HUES48 (cell line): ENCODE data around the gene TNMD.

Source experiments
- H3K27ac ChIP-seq: one replicate; pipeline ENCODE4 v1.7.0; 2013; ENCODE audit warnings: low read depth, low read length, inconsistent platforms
- H3K27me3 ChIP-seq: 2 replicates; pipeline ENCODE4 v1.6.1; 2013; ENCODE audit warnings: mild to moderate bottlenecking, low read length; ENCODE audit not compliant: control insufficient read depth, insufficient read depth
- H3K36me3 ChIP-seq: 2 replicates; pipeline ENCODE4 v1.6.1; 2013; ENCODE audit warnings: low read length; ENCODE audit not compliant: control insufficient read depth, insufficient read depth
- H3K4me1 ChIP-seq: 2 replicates; pipeline ENCODE4 v1.6.1; 2013; ENCODE audit warnings: mild to moderate bottlenecking, low read length; ENCODE audit not compliant: control insufficient read depth, insufficient read depth
- H3K4me3 ChIP-seq: 2 replicates; pipeline ENCODE4 v1.5.1; 2013; ENCODE audit warnings: mild to moderate bottlenecking, low read depth, low read length
- H3K9ac ChIP-seq: 2 replicates; pipeline ENCODE4 v1.6.1; 2013; ENCODE audit warnings: mild to moderate bottlenecking, low read depth, low read length, moderate library complexity
- H3K9me3 ChIP-seq: 2 replicates; pipeline ENCODE4 v1.6.1; 2013; ENCODE audit warnings: low read length; ENCODE audit not compliant: control insufficient read depth, insufficient read depth

Gene TNMD

GRCh38 chrX:100606753-100607152, 22.0 kb downstream of the TNMD start:
- Histone ChIP-seq H3K27ac (no peak overlapping the region), H3K4me1 (peaks cover 26% of the 10 kb centered on the region), H3K36me3 (no peaks in the 10 kb centered on the region), H3K9me3 (no peaks in the 10 kb centered on the region), H3K9ac (no peak overlapping the region), H3K4me3 (no peak overlapping the region), H3K27me3 (no peaks in the 10 kb centered on the region)

GRCh38 chrX:100609591-100609990, 24.9 kb downstream of the TNMD start:
- H3K27me3 ChIP-seq, result no peaks in the 10 kb centered on the region
- H3K4me1 ChIP-seq, result peaks cover 25% of the 10 kb centered on the region
- H3K9ac ChIP-seq, result no peak overlapping the region
- H3K27ac ChIP-seq, result peak overlapping the region; percentile 29
- H3K9me3 ChIP-seq, result no peaks in the 10 kb centered on the region
- peak overlapping the region; percentile 37; the same call in 1 of the 2 replicates for H3K4me3 ChIP-seq
- H3K36me3 ChIP-seq, result no peaks in the 10 kb centered on the region

DNA sequence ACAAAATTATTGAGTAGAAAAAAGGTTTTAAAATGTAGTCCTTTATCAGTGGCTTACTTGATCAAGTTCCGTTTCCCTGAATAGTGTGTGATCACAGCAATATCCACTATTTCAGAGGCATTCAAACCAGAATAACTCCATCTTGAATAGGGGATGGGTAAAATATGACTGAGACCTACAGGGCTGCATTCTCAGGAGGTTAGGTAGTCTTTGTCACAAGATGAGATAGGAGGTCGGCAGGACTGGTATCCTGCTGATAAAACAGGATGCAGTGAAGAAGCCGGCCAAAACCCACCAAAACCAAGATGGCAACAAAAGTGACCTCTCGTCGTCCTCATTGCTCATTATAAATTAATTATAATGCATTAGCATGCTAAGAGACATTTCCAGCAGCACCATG, 27.2 kb downstream of the TNMD start:
- Histone ChIP-seq H3K36me3 (no peaks in the 10 kb centered on the region), H3K4me3 (no peak overlapping the region), H3K27ac (no peak overlapping the region), H3K9me3 (no peaks in the 10 kb centered on the region), H3K9ac (no peak overlapping the region), H3K27me3 (no peaks in the 10 kb centered on the region), H3K4me1 (peaks cover 32% of the 10 kb centered on the region)

DNA sequence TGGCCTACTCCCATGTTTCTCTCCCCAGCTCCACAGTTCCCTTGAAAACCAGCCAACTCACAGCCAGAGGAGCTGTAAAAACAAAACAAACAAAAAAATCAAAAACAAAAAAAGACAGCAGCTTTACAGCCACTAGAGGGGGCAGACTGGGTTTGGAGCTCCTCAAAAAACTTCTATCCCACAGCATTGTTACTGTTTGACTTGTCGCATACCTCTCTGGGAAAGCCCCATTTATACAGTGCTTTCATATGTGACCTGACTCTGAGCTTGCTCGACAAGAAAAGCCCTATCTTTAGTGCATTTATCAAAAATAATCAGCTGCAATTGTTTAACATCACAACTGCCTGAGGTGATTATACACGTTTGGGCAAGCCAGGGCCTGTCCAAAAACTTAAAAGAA, 30.3 kb downstream of the TNMD start:
- no peaks in the 10 kb centered on the region for H3K27me3 ChIP-seq
- H3K27ac ChIP-seq, result no peak overlapping the region
- H3K4me3 ChIP-seq, result no peak overlapping the region
- no peak overlapping the region for H3K9ac ChIP-seq
- no peaks in the 10 kb centered on the region for H3K9me3 ChIP-seq
- no peaks in the 10 kb centered on the region for H3K36me3 ChIP-seq
- H3K4me1 ChIP-seq, result peaks cover 17% of the 10 kb centered on the region

DNA sequence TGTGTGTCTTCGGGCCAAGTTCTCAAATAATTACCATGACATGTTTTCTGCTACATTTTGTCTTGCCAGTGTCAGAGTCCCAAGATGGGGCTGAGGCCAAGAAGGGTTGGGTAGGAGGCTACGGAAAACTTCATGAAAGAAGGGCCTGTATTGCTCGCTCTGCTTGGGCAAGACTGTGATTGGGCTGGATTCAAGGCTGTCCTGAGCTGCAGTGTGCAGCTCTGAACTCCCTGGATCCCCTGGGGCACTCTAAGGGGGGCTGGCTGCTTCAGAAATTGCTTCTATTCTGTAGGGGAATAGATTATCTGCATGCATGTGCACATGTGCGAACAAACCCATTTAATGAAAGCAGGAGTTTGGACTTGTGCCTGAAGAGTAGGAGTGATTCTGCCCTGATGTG, 38.3 kb downstream of the TNMD start:
- no peaks in the 10 kb centered on the region for H3K27me3 ChIP-seq
- no peak overlapping the region for H3K27ac ChIP-seq
- H3K4me1 ChIP-seq, result no peaks in the 10 kb centered on the region
- H3K36me3 ChIP-seq, result 0 out of 2 replicates have a peak, but pooled peaks cover 2% of the 10 kb centered on the region
- H3K9ac ChIP-seq, result no peak overlapping the region
- no peaks in the 10 kb centered on the region for H3K9me3 ChIP-seq
- no peak overlapping the region for H3K4me3 ChIP-seq

- Histone ChIP-seq H3K4me3 (no peak overlapping the region), H3K27ac (no peak overlapping the region), H3K27me3 (no peaks in the 10 kb centered on the region), H3K9ac (no peak overlapping the region), H3K4me1 (no peaks in the 10 kb centered on the region), H3K9me3 (no peaks in the 10 kb centered on the region), H3K36me3 (peaks cover 30% of the 10 kb centered on the region)
These were observed 41.3 kb downstream of the TNMD start for GRCh38 chrX:100625985-100626491.

DNA sequence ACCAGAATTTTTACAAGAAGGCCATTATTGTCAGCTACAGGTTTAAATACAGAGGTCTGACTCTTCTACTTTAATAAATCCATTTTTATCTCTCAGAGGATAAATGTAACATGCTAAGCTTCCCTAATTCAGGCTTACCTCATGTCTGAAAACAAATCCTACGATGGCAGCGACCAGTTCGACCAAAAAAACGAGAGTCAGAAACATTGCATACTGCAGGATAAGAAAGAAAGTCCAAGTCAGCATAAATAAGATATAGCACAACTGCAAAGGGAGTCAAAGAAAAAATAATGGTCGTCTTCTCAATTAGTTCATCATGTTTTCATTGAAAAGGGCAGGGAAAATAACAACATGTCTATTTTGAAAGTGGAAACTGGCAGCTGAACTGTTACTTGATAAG, 50.3 kb downstream of the TNMD start:
- H3K27me3 ChIP-seq, result peaks cover 3% of the 10 kb centered on the region; the same call in 1 of the 2 replicates
- H3K4me3 ChIP-seq, result peak overlapping the region; percentile 77
- H3K9ac ChIP-seq, result no peak overlapping the region
- H3K36me3 ChIP-seq, result peaks cover 44% of the 10 kb centered on the region
- H3K4me1 ChIP-seq, result peaks cover 5% of the 10 kb centered on the region; the same call in 1 of the 2 replicates
- no peak overlapping the region for H3K27ac ChIP-seq
- no peaks in the 10 kb centered on the region for H3K9me3 ChIP-seq

DNA sequence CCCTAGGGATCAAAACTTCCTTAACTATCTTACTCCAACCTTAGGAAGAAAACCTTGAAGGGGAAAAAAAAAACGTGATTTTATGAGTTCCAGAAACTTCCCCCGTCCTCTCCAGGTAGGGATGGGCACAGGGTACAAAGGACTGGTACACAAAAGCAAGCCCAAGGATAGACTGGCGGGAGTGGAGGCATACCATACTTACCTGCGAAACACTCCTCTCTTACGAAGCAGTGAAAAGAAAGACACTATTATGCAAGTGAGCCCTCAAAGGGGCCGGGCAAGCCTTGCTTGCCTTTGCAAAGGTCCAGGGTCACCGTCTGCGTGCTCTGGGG, 51.2 kb downstream of the TNMD start:
- peak overlapping the region; percentile 77 for H3K4me3 ChIP-seq

GRCh38 chrX:100636321-100636991, 51.7 kb downstream of the TNMD start, which contains the start of gene TSPAN6:
Gene TSPAN6, minus strand, starts transcription at chrX:100636806. Its CDS starts 112 bp downstream, at chrX:100636694.
- Histone ChIP-seq H3K4me1 (peaks cover 5% of the 10 kb centered on the region; the same call in 1 of the 2 replicates), H3K4me3 (peak within 1 kb of the TSS; percentile 77), H3K27me3 (peaks cover 3% of the 10 kb centered on the region; the same call in 1 of the 2 replicates), H3K27ac (peak within 1 kb of the TSS; percentile 86), H3K36me3 (peaks cover 30% of the 10 kb centered on the region), H3K9me3 (no peaks in the 10 kb centered on the region), H3K9ac (peak within 1 kb of the TSS; percentile 92)

More for the DNA sequence above, 51.2 kb downstream of the TNMD start:
- peak overlapping the region; percentile 92 for H3K9ac ChIP-seq
- no peaks in the 10 kb centered on the region for H3K9me3 ChIP-seq
- H3K36me3 ChIP-seq, result peaks cover 35% of the 10 kb centered on the region
- peaks cover 3% of the 10 kb centered on the region; the same call in 1 of the 2 replicates for H3K27me3 ChIP-seq
- peak overlapping the region; percentile 86 for H3K27ac ChIP-seq
- H3K4me1 ChIP-seq, result peaks cover 5% of the 10 kb centered on the region; the same call in 1 of the 2 replicates

DNA sequence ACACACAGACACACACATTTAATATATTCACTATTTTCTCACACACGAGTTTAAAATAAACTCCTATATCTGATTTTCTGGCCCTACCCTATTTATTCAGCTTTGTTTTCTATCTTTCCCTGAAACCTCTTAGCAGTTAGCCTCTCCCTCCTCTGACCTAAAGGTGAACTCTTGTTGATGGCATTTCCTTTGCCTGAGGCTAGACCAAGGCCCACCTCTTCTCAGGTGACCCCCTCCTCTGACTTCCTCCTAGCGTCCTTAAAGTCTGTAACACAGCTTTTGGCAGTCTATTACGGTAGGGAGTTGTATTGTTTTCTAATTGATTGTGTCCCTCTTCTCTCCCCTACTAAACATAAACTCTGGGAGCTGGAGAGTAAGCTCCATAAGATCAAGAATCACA, 57.6 kb downstream of the TNMD start:
- H3K27me3 ChIP-seq, result peaks cover 12% of the 10 kb centered on the region; the same call in 1 of the 2 replicates
- no peak overlapping the region for H3K4me3 ChIP-seq
- no peaks in the 10 kb centered on the region for H3K36me3 ChIP-seq
- H3K9ac ChIP-seq, result no peak overlapping the region
- peaks cover 14% of the 10 kb centered on the region for H3K4me1 ChIP-seq
- H3K27ac ChIP-seq, result no peak overlapping the region
- no peaks in the 10 kb centered on the region for H3K9me3 ChIP-seq

- Histone ChIP-seq H3K9me3 (no peaks in the 10 kb centered on the region), H3K4me3 (no peak overlapping the region), H3K9ac (no peak overlapping the region), H3K4me1 (peaks cover 12% of the 10 kb centered on the region), H3K36me3 (no peaks in the 10 kb centered on the region), H3K27me3 (peaks cover 12% of the 10 kb centered on the region; the same call in 1 of the 2 replicates), H3K27ac (no peak overlapping the region)
These were observed 58.5 kb downstream of the TNMD start for GRCh38 chrX:100643212-100643611.
